CD4-positive, alpha-beta T cell treated with Interferon gamma for 1 hour (primary cell): ENCODE results near the gene WDFY1.
A peak's percentile ranks its signal among the peaks of the same experiment; 100 is the strongest.

ENCODE experiments used
- DNase-seq: peaks from one replicate; pipeline ENCODE4 v3.0.0-alpha.2; 2020

The WDFY1 gene, protein sequence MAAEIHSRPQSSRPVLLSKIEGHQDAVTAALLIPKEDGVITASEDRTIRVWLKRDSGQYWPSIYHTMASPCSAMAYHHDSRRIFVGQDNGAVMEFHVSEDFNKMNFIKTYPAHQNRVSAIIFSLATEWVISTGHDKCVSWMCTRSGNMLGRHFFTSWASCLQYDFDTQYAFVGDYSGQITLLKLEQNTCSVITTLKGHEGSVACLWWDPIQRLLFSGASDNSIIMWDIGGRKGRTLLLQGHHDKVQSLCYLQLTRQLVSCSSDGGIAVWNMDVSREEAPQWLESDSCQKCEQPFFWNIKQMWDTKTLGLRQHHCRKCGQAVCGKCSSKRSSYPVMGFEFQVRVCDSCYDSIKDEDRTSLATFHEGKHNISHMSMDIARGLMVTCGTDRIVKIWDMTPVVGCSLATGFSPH

DNA sequence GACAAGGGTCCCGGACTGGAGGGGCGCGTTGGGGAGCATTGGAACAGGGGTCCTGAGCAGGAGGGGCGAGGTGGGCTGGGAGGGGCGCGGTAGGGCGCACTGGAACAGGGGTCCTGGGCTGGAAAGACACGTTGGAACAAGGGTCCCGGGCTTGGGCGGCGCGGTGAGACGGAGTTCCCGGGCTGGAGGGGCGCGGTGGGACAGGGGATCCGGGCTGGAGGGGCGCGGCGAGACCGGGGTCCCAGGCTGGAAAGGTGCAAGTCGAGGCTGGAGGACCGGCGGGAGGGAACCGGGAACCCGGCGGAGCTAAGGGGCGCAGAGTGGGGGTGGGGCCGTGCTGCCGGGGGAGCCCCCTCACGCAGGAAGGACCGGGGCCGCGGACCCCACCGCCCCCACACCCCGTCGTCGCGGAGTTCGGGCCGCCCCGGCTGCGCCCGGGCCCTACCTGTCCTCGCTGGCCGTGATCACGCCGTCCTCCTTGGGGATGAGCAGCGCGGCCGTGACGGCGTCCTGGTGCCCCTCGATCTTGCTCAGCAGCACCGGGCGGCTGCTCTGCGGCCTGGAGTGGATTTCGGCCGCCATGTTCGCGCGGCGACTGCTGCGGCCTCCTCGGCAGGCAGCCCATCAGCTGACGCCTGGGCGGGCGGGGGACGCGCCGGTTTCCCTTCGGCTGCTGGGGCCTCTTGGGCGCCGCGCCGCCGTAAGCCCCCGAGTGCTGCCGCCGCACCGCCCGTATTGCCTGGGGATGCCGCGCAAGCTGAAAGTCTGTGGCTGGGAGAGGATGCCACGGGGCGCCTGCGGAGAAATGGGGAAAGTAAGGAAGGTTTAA is at the start of gene WDFY1:
Gene WDFY1, minus strand, starts transcription at position 633 of the 829 bp plus-strand sequence. Its CDS starts 51 bp downstream, at position 582.
- DNase-seq, result peak; percentile 80

DNA sequence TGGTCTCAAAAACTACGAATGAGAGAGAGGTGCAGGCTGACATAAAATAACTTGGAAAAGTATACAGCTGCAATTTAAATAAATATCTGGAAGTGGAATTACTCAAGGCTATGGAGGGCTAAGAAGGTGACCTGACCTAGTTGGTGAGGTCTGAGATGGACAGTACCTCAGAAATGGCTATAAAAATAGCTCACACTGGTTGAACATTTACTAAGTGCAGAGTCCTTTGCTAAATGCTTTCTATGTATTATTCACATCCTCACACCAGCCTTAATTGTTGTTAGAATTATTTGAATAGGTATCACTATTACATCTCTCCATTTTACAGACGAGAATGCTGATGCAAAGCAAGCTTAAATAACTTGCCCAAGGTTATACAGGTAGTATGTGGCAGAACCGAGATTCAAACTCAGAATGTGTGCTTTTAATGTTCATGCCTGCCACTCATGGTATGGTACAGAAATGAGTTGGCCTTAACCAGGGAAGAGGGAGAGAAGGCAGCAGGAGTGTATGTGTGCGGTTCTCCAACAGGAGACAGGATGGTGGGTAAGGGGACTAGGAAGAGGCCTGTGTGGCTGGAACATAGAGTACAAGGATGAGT is 49.5 kb upstream of the WDFY1 start:
- DNase-seq, result no peak

DNA sequence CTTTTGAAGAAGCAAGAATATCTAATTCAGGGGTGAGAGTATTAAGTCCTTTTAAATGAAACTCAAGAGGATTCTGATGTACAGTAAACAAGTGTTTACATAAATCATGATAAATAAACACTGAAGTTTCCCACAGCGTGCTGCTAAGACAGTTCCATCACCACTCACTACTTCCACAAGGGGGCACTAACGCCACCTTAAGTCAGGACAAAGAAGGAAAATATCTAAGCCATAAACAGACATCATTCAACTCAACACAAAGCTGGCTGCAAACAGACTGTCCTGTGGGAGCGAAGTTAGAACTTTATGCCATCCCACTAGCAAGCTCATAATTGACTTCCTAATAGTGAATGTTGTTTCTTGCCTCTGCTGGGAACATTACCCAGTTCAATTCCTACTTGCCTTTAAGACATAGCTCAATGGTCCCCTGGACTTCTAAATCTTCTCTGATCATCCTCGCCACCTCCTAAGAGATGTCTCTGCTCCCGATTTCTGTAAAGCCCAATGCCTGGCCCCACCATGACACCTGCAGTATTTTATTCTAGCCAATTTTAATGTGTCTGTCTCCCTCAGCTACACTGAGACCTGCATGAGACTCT is 48.6 kb upstream of the WDFY1 start:
- DNase-seq, result peak; percentile 37

DNA sequence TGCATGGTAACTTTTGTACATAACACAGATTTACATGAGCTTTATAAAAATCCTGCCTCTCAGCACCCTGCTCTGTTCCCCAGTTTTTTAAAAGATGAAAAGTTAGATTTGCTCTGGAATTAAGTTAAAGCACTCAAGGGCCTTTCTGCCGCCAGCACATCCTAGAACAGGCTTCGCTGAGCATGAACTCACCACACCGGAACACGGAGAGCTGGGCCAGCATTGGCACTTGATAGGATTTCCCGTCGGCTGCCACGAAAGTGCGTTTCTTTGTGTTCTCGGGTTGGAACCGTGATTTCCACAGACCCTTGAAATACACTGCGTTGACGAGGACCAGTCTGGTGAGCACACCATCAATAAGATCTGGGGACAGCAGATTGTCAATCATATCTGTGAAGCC is 46.5 kb upstream of the WDFY1 start:
- no peak for DNase-seq

DNA sequence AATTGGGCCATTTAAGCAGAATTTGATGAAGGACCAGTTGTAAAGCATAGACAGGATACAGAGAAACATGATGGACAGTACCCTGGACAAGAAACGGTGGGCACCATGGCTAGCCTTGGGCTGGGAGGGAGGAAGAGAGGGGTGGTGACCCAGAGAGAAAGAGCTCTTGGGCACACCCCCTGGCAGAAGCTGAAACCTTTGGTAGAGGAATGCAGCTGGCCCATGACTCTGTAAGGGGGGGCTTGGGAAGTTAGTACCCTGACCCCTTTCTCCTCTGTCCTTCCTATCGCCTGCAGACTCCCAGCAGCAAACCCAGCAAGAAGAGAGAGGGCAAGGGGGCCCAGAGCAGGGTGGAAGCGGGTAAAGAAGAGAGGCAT is 44.7 kb upstream of the WDFY1 start:
- no peak for DNase-seq

DNA sequence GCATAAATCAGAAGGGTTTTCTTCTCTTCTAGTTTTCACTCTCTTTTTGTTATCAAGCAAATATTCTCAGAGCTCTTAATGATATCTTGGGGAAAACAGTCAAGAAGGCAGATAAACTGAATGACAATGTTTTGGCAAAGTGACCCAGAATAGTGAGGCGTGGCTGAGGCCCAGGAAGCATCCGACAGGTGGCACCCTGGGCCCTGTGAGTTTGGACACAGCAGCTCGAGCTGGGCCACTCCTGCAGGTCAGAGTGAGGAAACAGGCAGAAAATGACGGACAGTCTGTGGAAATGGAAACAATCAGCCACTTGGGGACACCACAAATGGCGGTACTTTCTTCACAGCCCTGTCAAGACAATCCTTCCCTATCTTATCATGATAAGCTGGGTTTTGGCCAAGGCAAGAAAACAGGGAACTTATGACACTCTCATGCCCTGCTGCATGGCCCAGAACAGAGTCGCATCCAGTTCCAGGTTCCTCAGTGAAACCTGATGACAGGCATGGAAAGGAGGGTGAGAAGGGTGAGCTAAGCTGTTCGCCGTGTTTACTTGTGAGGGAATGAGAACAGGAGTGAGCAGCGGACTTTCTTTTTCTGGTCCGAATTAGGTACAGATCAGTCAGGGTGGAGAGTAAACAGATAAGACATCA is 44.2 kb upstream of the WDFY1 start:
- DNase-seq, result no peak

DNA sequence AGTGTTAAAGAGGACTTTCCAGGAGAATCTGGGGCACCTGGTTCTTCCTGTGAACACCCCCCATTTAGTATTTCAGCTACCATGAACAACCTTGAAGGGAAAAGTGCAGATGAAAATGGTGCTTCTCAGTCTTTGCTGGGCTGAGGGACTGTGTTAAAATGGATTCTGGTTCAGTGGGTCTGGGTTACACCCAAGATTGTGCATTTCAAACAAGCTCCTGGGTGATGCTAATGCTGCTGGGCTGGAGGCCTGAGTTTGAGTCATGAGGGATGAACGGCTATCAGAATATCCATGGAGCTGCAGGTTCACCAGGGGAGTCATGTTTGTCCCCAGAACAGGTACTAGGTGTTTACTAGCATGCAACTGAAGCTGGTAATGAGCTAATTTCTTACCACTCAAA is 36.1 kb upstream of the WDFY1 start:
- no peak for DNase-seq

DNA sequence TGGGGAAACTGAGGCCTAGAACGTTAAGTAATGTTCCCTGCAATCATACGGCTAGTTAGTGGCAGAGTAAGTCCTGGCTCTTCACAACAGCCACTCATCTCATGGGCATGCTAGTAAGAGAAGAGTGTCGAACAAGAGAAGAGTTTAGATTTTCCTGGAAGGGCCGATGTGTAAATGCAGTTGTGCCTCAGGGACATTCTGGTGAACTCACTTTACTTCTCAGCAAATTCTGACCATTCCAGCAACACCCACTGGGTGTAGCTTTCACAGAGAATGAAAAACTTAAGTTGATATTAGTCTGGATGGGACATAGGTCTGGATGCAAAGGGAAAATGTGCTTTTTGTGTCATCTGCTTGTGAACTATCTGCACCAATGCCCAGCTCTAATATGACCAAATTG is 35.7 kb upstream of the WDFY1 start:
- no peak for DNase-seq

DNA sequence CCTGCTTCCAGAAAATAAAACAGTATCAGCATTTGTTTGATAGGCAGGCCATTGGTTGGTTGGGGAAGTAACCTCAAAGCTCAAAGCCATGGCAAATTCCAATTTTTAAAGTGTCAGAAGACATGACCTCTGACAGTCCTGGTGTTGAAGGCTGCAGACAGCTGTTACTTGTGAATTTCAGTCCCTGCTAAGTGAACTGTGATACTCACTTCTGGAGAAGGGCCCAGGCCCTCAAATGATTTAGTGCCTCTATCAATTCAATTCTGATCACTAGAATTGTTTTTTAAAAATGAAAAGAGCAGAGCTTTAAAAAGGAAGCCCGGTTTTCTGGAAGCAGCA is 35.2 kb upstream of the WDFY1 start:
- DNase-seq, result no peak

DNA sequence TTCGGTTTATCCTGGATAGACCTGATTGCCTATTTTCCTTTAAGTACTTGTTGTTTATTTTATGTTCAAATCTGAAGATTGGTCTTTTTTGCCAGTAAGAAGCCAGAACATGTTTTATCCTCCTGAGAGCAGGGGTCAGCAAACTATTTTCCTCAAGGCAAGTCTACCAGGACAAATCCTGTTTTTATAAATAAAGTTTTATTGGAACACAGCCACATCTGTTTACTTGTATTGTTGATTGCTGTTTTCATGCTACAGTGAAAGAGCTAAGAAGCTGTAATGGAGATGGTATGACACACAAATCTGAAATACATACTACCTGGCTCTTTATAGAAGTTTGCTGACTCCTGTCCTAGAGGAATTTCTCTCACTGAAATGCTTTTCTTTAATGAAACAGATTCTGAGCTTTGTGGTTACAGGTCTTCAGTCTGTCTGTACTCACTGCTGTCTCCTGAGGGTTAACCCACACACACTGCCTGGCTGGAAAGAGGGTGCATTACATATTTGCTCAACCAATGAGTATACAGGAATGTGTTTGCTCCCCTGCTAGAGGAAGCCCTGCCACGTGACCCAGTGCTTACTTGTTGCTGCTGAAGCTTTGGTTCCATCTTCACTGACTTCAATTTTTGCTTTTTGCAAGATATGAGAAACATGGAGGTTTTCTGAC is 34.7 kb upstream of the WDFY1 start:
- no peak for DNase-seq

DNA sequence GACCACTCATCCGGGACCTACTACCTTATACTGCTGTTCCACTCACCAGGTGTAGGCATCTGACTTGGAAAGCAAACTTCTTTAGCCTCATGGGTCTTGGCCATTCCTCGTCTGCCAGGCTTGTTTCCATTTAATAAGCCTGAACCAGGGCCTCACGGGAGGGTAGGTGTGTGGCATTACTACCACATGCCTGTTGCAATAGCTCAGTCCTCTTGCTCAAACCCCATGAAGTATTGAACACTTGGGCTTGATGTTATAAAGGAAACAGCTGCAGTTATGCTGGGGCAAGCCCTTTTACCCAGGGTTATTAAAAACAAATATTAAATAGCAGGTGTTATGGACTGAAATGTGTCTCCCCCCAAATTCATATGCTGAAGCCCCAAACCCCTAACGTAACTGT is 33.3 kb upstream of the WDFY1 start:
- DNase-seq, result no peak

DNA sequence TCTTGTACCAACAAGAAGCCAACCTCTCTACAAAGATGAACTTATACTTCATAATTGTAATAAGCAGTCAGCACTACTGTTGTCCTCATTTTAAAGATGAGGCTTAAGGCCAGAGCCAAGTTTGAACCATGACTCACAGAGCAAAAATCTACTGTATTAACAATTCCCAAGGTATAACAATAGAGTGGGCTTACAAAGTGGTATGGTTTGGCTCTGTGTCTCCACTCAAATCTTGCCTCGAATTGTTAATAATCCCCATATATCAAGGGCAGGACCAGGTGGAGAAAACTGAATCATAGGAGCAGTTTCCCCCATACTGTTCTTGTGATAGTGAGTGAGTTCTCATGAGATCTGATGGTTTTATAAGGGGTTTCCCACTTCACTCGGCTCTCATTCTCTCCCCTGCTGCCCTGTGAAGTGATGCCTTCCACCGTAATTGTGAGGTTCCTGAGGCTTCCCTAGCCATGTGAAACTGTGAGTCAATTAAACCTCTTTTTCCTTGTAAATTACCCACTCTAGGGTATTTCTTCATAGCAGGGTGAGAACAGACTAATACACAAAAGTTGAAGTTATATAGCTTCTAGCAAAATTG is 31.6 kb upstream of the WDFY1 start:
- no peak for DNase-seq

DNA sequence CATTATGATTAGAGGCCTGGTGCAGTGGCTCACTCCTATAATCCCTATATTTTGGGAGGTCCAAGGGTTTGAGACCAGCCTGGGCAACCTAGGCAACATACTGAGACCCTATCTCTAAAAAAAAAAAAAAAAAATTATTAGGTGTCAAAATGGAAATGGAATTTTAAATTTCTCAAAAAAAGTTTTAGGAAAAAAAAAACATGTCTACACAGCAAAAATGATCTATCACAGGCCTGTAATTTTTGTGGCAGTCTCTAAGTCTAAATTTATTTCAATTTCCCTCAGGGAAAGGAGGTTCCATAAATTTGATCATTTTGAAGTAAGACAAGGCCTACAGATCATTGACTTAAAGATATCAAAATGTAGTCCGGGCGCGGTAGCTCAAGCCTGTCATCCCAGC is 28.5 kb upstream of the WDFY1 start:
- DNase-seq, result no peak

DNA sequence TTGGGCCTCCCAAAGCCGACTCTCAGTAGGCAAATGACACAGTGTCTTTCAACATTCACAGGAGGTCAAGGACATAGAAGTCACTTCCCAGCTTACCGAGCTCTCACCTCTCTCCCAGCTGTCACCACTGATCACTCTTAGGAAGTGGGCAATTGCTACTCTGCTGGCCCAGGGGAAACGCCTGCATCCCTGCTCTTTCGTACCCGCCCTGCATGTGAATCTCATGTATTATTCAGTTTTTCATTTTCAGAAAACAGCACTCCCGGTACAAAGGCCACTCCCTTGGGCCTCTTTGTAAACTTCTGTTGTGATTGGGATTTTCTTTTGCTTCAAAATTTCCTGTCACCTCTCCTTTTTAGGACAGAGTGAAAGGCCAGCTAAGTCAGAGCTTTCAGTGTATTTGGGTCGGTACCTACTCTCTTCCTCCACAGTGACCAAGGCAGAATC is 27.5 kb upstream of the WDFY1 start:
- DNase-seq, result no peak

DNA sequence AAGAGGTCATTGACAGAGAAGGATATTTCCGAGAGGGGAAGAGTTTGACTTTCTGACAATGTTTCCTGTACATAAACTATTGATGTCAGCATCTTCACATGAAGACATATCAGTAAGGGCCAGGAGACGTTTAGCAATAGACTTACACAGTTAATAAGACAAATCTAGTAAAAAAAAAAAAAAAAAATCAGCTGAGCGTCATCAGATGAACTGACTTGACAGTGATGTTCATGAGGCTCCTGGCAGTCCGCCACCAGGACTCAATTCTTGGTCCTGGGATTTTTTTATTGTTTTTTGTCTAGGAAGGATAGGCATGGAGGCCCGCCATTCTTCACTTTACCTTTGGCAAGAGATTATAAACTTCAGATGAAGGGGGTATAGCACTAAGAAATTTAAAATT is 26.6 kb upstream of the WDFY1 start:
- no peak for DNase-seq

DNA sequence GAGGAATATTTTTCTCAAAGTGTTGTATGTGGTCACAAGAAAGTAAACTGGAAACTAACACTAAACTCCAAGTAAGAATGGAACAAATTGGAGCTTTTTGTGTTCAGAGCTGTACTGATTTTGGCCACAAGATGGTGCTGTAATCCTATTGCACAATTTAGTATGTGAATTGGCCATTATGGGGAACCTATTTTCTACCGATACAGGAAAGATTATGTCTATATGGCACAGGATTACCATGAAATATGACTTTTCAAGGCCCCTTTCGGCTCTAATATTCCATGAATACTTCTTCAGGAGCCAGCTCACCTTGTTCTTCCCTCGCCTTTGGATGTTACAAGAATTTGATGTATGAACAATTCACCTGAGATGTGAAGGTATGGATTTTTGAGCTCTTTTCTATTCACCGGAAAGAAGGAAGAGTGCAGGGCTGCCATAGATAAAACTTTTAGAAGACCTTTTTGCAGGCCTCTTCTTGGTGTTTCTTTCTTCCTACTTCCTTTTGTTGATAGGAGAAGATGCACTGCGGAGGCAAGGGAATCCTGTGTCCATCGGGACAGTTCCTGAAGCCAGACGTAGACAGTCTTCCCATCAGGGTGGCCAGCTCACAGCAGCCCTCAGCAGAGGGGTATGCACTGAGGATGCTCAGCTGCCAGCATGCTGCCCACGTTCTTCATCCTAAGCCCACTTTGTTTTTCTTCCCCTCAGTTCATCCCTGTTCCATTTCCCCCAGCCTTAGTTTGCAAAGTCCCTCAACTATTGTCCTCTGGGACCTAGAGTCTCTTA is 25.4 kb upstream of the WDFY1 start:
- DNase-seq, result no peak

DNA sequence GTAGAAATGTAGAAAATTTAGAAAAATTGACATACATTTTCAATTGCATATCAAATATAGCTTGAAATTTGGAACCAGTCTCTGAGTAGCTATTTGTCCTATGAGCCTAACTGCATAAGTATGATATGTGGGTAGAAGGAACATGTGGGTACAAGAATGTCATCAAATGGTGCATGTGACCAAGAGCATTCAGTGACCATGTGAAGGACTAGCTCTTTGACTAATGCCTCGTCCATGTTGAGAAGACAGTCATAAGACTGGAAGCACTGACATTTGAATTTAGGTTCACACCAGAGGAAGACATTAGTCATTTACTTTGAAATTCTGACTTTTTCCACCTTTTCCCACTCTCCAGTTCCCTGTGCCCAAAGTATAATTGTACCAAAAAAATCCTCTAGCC is 24.7 kb upstream of the WDFY1 start:
- no peak for DNase-seq

DNA sequence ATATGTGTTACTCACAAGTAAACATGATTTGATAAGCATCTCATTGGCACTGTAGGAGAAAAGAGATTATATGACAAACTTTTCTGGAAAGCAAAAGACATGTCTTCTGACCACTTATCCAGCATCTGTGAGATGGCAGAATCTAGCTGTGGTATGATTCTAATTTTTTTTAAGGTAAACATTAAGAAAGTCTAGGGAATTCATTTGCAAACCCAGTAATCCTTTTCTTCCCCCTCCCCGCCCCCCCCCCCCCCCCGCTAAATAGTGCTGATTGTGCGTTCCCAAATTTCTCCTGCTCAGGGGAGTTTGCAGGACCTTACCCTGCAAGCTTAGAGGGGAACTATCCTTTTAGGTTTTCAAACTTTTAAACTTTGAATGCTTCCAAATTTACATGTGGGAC is 24.2 kb upstream of the WDFY1 start:
- DNase-seq, result no peak

DNA sequence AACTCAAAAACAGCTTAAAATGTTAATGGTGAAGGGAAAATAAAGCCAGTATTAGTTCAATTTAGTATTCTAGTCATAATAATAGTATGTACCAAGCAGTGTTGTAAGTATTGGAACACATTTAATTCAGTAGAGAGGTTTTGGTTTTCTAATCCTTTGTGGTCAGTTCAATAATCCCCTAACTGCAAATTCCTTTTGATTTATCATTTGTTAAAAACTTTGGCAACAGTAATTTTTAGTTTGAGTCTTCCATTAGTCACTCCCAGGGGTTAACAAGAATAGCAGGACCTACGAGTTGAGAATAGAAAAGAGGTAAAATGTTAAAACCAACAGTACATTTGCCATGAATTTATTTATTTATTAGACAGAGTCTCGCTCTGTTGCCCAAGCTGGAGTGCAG is 22.8 kb upstream of the WDFY1 start:
- DNase-seq, result no peak

DNA sequence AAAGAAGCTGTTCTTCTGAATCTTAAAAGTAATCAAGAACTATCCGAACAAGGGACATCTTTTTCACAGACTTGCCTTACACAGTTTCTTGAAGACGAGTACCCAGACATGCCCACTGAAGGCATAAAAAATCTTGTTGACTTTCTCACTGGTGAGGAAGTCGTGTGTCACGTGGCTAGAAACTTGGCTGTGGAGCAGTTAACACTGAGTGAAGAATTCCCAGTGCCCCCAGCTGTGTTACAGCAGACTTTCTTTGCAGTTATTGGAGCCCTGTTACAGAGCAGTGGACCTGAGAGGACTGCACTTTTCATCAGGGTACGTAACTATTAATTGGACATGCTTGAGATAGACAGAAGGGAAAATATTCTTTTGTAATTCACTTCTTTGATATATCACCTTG is 14.6 kb upstream of the WDFY1 start:
- DNase-seq, result no peak
